ENCODE results near the gene CCNYL1. TPM values are rescaled to one million over a fixed set of nuclear protein-coding genes. Genes with fewer than 3 reads are reported as not detected.

Gene CCNYL1
- total RNA-seq, 2 donors from 2014 or later = 19.8 to 22.4 TPM

GRCh38 chr2:207682557-207682956 lies 28.9 kb upstream of the CCNYL1 start:
- H3K4me1 Mint-ChIP-seq = no peaks in the 10 kb centered on the region
- no peaks in the 10 kb centered on the region for H3K36me3 ChIP-seq (ENCODE audit: control insufficient read depth, insufficient read depth, low read length)
- WGBS, 2 experiments (ENCODE audit: insufficient coverage in 1 of 2, insufficient read length in 1 of 2) = 94 to 98% methylated on average over 7 to 8 of the region's 9 CpGs
- H3K4me3 Mint-ChIP-seq = no peak overlapping the region
- H3K27ac Mint-ChIP-seq = no peak overlapping the region
- H3K9me3 Mint-ChIP-seq = no peaks in the 10 kb centered on the region
- no peak overlapping the region for H3K27ac ChIP-seq (ENCODE audit: low read depth, low read length)
- no peak for DNase-seq
- no peak for TF ChIP-seq CTCF (conservative IDR thresholded peaks at IDR 0.05)
- no peaks in the 10 kb centered on the region for H3K9me3 ChIP-seq (ENCODE audit: control insufficient read depth, low read length)
- no peak overlapping the region for H3K9ac ChIP-seq (ENCODE audit: extremely low read depth, low read length, poor library complexity, severe bottlenecking)
- no peaks in the 10 kb centered on the region for H3K27me3 ChIP-seq (ENCODE audit: control insufficient read depth, insufficient read depth, low read length, poor library complexity, severe bottlenecking)
- no peak overlapping the region for H3K4me3 ChIP-seq (ENCODE audit: low read length)
- H3K36me3 Mint-ChIP-seq (ENCODE audit: low read depth) = no peaks in the 10 kb centered on the region
- H3K4me1 ChIP-seq (ENCODE audit: control insufficient read depth, insufficient read depth, low read length) = no peaks in the 10 kb centered on the region
- no peaks in the 10 kb centered on the region for H3K27me3 Mint-ChIP-seq (ENCODE audit: insufficient read depth)

- no peaks in the 10 kb centered on the region for H3K27me3 Mint-ChIP-seq (ENCODE audit: insufficient read depth)
- Histone ChIP-seq H3K4me1 (ENCODE audit: control insufficient read depth, insufficient read depth, low read length) (no peaks in the 10 kb centered on the region), H3K27me3 (ENCODE audit: control insufficient read depth, insufficient read depth, low read length, poor library complexity, severe bottlenecking) (no peaks in the 10 kb centered on the region), H3K27ac (ENCODE audit: low read depth, low read length) (no peak overlapping the region), H3K4me3 (ENCODE audit: low read length) (no peak overlapping the region), H3K36me3 (ENCODE audit: control insufficient read depth, insufficient read depth, low read length) (no peaks in the 10 kb centered on the region), H3K9ac (ENCODE audit: extremely low read depth, low read length, poor library complexity, severe bottlenecking) (no peak overlapping the region), H3K9me3 (ENCODE audit: control insufficient read depth, low read length) (no peaks in the 10 kb centered on the region)
- no peaks in the 10 kb centered on the region for H3K36me3 Mint-ChIP-seq (ENCODE audit: low read depth)
- H3K9me3 Mint-ChIP-seq = no peaks in the 10 kb centered on the region
- no peak overlapping the region for H3K4me3 Mint-ChIP-seq
- DNase-seq = no peak
- whole genome bisulfite sequencing, 2 experiments (ENCODE audit: insufficient coverage in 1 of 2, insufficient read length in 1 of 2) = 93 to 95% methylated on average over 4 to 5 of the region's 5 CpGs
- TF ChIP-seq CTCF (conservative IDR thresholded peaks at IDR 0.05) = no peak
- H3K27ac Mint-ChIP-seq = no peak overlapping the region
- H3K4me1 Mint-ChIP-seq = no peaks in the 10 kb centered on the region
These were observed 28.0 kb upstream of the CCNYL1 start for GRCh38 chr2:207683438-207683837.

- Histone ChIP-seq H3K27ac (ENCODE audit: low read depth, low read length) (no peak overlapping the region), H3K27me3 (ENCODE audit: control insufficient read depth, insufficient read depth, low read length, poor library complexity, severe bottlenecking) (no peaks in the 10 kb centered on the region), H3K4me1 (ENCODE audit: control insufficient read depth, insufficient read depth, low read length) (no peaks in the 10 kb centered on the region), H3K9me3 (ENCODE audit: control insufficient read depth, low read length) (no peaks in the 10 kb centered on the region), H3K4me3 (ENCODE audit: low read length) (no peak overlapping the region), H3K9ac (ENCODE audit: extremely low read depth, low read length, poor library complexity, severe bottlenecking) (no peak overlapping the region), H3K36me3 (ENCODE audit: control insufficient read depth, insufficient read depth, low read length) (no peaks in the 10 kb centered on the region)
- DNase-seq = no peak
- Mint-ChIP-seq H3K36me3 (ENCODE audit: low read depth) (no peaks in the 10 kb centered on the region), H3K4me3 (no peak overlapping the region), H3K27me3 (ENCODE audit: insufficient read depth) (no peaks in the 10 kb centered on the region), H3K4me1 (no peaks in the 10 kb centered on the region), H3K9me3 (no peaks in the 10 kb centered on the region), H3K27ac (no peak overlapping the region)
- WGBS, 2 experiments (ENCODE audit: insufficient coverage in 1 of 2, insufficient read length in 1 of 2) = 81 to 96% methylated on average over 2 to 3 of the region's 3 CpGs
- TF ChIP-seq CTCF (conservative IDR thresholded peaks at IDR 0.05) = no peak
These were observed 27.4 kb upstream of the CCNYL1 start for GRCh38 chr2:207683879-207684627.
